Stomach (tissue), 9 donors: ENCODE results near the gene COX8A. TPM values are rescaled to one million over a fixed set of nuclear protein-coding genes. Genes with fewer than 3 reads are reported as not detected.
A peak's percentile ranks its signal among the peaks of the same experiment; 100 is the strongest.

Experiments used
- DNase-seq, 2 donors: peaks; one replicate each; pipeline versions ENCODE4 v3.0.0 to v3.0.0-alpha.2; 2013 to 2019
- H3K27ac ChIP-seq, 5 donors: fragments of 200-600 bp in 4 of 5; sonication (generic) in 4 of 5; one replicate each; pipeline ENCODE4 v1.5.1; 2013 to 2019; ENCODE audit warnings: mild to moderate bottlenecking in 1 of 5, moderate library complexity in 1 of 5
- H3K27me3 ChIP-seq, 3 donors: fragments of 200-600 bp; sonication (generic); one replicate each; pipeline ENCODE4 v1.5.1; 2017 to 2019; ENCODE audit warnings: mixed run types in 1 of 3
- H3K36me3 ChIP-seq, 4 donors: fragments of 200-600 bp; sonication (generic); 1 replicate in 3 of 4; 2 replicates in 1 of 4; pipeline ENCODE4 v1.5.1; 2016 to 2019
- H3K4me1 ChIP-seq, 4 donors: fragments of 200-600 bp; sonication (generic); one replicate each; pipeline ENCODE4 v1.5.1; 2016 to 2019
- H3K4me3 ChIP-seq, 4 donors: fragments of 200-600 bp; sonication (generic) in 3 of 4; one replicate each; pipeline ENCODE4 v1.5.1; 2016 to 2019; ENCODE audit warnings: mild to moderate bottlenecking in 1 of 4
- H3K9me3 ChIP-seq, 4 donors: fragments of 200-600 bp; sonication (generic); one replicate each; pipeline ENCODE4 v1.5.1; 2016 to 2019
- CTCF ChIP-seq, 7 experiments: fragments of 450-650 bp in 4 of 7; fragments of 200-600 bp in 3 of 7; sonication (generic) in 3 of 7; IDR thresholded peaks; one replicate each; pipeline ENCODE4 v1.5.1; 2016 to 2019; ENCODE audit warnings: antibody characterized with exemption in 7 of 7, control low read depth in 2 of 7, mild to moderate bottlenecking in 1 of 7
- EP300 ChIP-seq: sonication (generic); formaldehyde crosslinking; IDR thresholded peaks from one replicate; pipeline ENCODE4 v1.6.1; 2017; ENCODE audit warnings: antibody characterized with exemption
- POLR2A ChIP-seq, 4 donors: fragments of 450-650 bp; IDR thresholded peaks; one replicate each; pipeline ENCODE4 v1.6.1; 2016; ENCODE audit warnings: antibody characterized with exemption in 4 of 4, control low read depth in 2 of 4, mild to moderate bottlenecking in 1 of 4, moderate library complexity in 1 of 4
- POLR2AphosphoS5 ChIP-seq, 3 donors: sonication (generic); formaldehyde crosslinking; IDR thresholded peaks; one replicate each; pipeline ENCODE4 v1.6.1; 2016; ENCODE audit warnings: antibody characterized with exemption in 3 of 3
- WGBS, 5 donors: extraction: QIAGEN DNeasy Blood & Tissue Kit in 3 of 5; methylation state at CpG; one replicate each; pipeline versions ENCODE4 v1.1.5 to v1.1.7; 2013 to 2018; 5-methylcytosine and 5-hydroxymethylcytosine counted together
- intact Hi-C: fragments of 100-400 bp; cut with DNase I; formaldehyde crosslinking; loops from one replicate; pipeline ENCODE4 v1.15.1; 2023; ENCODE audit warnings: low total_unique reads
- polyA plus RNA-seq, 3 donors: library from polyadenylated mRNA; stranded (reverse); fragments of 200-250 nt; gene quantifications; one replicate each; pipeline ENCODE4 v1.2.3, GENCODE V29; 2013
- total RNA-seq, 5 donors: library from RNA; depleted of rRNA; stranded (reverse); fragments of >200 nt; gene quantifications; one replicate each; pipeline versions ENCODE4 v1.1.0 to v1.2.3, GENCODE V29; 2014 to 2016
- donor health status: healthy with polysubstance abuse.
- donor health status: Bipolar disorder and iron deficiency.
- donor health status: healthy.

Gene COX8A
- total and polyA plus RNA-seq, 8 donors: 107 to 1,045 (median 933) TPM

GRCh38 chr11:64006398-64006797 lies 32.0 kb downstream of the COX8A start:
- H3K4me3 ChIP-seq: no peak overlapping the region
- no peak overlapping the region for H3K27ac ChIP-seq
- peaks cover 15 to 31% (median 21%) of the 10 kb centered on the region in 4 donors for H3K4me1 ChIP-seq
- intact Hi-C loops: no loop called here
- no peaks in the 10 kb centered on the region for H3K36me3 ChIP-seq
- peaks cover 0 to 36% (median 0%) of the 10 kb centered on the region in 3 donors for H3K27me3 ChIP-seq
- no peak for TF ChIP-seq CTCF (IDR thresholded peaks at IDR 0.05)
- TF ChIP-seq POLR2A (IDR thresholded peaks at IDR 0.05): no peak
- no peak for TF ChIP-seq POLR2AphosphoS5 (IDR thresholded peaks at IDR 0.05)
- no peak for TF ChIP-seq EP300
- H3K9me3 ChIP-seq: no peaks in the 10 kb centered on the region
- DNase-seq: peak in 1 of 2 donors; percentile 56
- WGBS, 5 donors: 65 to 77% (median 74%) methylated on average over 11 to 12 of the region's 12 CpGs

GRCh38 chr11:64007160-64007628 lies 32.8 kb downstream of the COX8A start:
- peak in 1 of 2 donors; percentile 63 for DNase-seq
- peak in 1 of 7 experiments; percentile 3 for TF ChIP-seq CTCF (IDR thresholded peaks at IDR 0.05)
- no peak for TF ChIP-seq POLR2A (IDR thresholded peaks at IDR 0.05)
- Histone ChIP-seq H3K27me3 (peaks cover 0 to 32% (median 0%) of the 10 kb centered on the region in 3 donors), H3K4me3 (peak overlapping the region; percentile 35 to 51 (median 42)), H3K36me3 (no peaks in the 10 kb centered on the region), H3K27ac (peak overlapping the region in 3 of 5 donors; percentile 30 to 58 (median 43)), H3K9me3 (no peaks in the 10 kb centered on the region), H3K4me1 (peaks cover 15 to 27% (median 21%) of the 10 kb centered on the region in 4 donors)
- 1 to 5% (median 3%) methylated on average over 20 to 27 of the region's 27 CpGs for WGBS, 5 donors
- intact Hi-C loops: no loop called here

GRCh38 chr11:64007629-64008282 lies 33.3 kb downstream of the COX8A start:
- intact Hi-C loops: no loop called here

More at GRCh38 chr11:64007629-64008282, 33.3 kb downstream of the COX8A start:
- peak in 4 of 7 experiments; percentile 28 to 46 (median 31) for TF ChIP-seq CTCF (IDR thresholded peaks at IDR 0.05)
- TF ChIP-seq EP300: no peak
- TF ChIP-seq POLR2AphosphoS5 (IDR thresholded peaks at IDR 0.05): peak; percentile 21 to 66 (median 35)
- Histone ChIP-seq H3K27ac (peak overlapping the region in 3 of 5 donors; percentile 30 to 58 (median 43)), H3K27me3 (peaks cover 0 to 31% (median 0%) of the 10 kb centered on the region in 3 donors), H3K4me3 (peak overlapping the region; percentile 35 to 51 (median 42)), H3K36me3 (no peaks in the 10 kb centered on the region), H3K9me3 (no peaks in the 10 kb centered on the region), H3K4me1 (peaks cover 15 to 27% (median 20%) of the 10 kb centered on the region in 4 donors)
- 3 to 12% (median 4%) methylated on average over 31 to 40 of the region's 40 CpGs for WGBS, 5 donors
- DNase-seq: peak; percentile 83 to 91
